NB4 (cell line): ENCODE results near the gene CIB1.

Experiments used
- DNase-seq: peaks from one replicate; pipeline ENCODE4 v3.0.0; 2010; ENCODE audit warnings: low read depth
- H3K4me3 ChIP-seq: one replicate; pipeline ENCODE4 v1.5.1; 2011; ENCODE audit warnings: mild to moderate bottlenecking, low read depth, low read length, moderate library complexity
- MAX ChIP-seq: IDR thresholded peaks from 2 replicates; pipeline ENCODE4 v1.6.1; 2011; ENCODE audit warnings: low read depth, low read length
- MYC ChIP-seq: IDR thresholded peaks from 2 replicates; pipeline ENCODE4 v1.6.1; 2011; ENCODE audit warnings: low read depth, low read length
- POLR2A ChIP-seq: IDR thresholded peaks from 2 replicates; pipeline ENCODE4 v1.6.1; 2011; ENCODE audit warnings: mild to moderate bottlenecking; ENCODE audit not compliant: insufficient read length; ENCODE audit errors: extremely low read depth
- TF ChIP-seq, protein P1 (sequence below): IDR thresholded peaks from one replicate; pipeline ENCODE4 v1.5.1; 2012; ENCODE audit warnings: low read depth, low read length

CIB1 gene

DNA sequence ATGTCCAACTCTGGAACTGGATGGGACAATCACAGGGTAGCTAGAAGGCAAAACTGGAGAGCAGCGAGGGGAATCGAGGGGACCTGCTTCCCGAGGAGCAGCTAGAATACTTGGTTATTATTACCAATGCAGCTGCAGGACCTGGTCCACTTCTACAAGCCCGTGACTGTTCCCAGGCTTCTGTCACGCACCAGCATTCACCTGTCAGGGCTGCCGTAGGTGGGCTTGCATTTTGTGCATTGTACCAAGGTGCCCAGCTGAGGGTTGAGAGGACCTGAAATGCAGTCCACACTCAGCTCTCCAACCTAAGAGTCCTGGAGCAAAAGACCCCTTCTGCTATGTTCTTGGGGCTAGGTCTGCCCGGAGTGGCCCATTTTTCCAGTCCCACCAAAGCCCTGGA lies 30.3 kb downstream of the CIB1 start:
- H3K4me3 ChIP-seq: no peak overlapping the region
- no peak for TF ChIP-seq MYC
- TF ChIP-seq MAX: no peak
- no peak for TF ChIP-seq POLR2A
- TF ChIP-seq, protein P1, sequence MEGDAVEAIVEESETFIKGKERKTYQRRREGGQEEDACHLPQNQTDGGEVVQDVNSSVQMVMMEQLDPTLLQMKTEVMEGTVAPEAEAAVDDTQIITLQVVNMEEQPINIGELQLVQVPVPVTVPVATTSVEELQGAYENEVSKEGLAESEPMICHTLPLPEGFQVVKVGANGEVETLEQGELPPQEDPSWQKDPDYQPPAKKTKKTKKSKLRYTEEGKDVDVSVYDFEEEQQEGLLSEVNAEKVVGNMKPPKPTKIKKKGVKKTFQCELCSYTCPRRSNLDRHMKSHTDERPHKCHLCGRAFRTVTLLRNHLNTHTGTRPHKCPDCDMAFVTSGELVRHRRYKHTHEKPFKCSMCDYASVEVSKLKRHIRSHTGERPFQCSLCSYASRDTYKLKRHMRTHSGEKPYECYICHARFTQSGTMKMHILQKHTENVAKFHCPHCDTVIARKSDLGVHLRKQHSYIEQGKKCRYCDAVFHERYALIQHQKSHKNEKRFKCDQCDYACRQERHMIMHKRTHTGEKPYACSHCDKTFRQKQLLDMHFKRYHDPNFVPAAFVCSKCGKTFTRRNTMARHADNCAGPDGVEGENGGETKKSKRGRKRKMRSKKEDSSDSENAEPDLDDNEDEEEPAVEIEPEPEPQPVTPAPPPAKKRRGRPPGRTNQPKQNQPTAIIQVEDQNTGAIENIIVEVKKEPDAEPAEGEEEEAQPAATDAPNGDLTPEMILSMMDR: no peak
- no peak for DNase-seq

GRCh38 chr15:90202929-90203328 lies 30.8 kb downstream of the CIB1 start:
- no peak for TF ChIP-seq POLR2A
- no peak for TF ChIP-seq MYC
- no peak for TF ChIP-seq MAX
- TF ChIP-seq, protein P1: no peak
- no peak overlapping the region for H3K4me3 ChIP-seq
- no peak for DNase-seq

DNA sequence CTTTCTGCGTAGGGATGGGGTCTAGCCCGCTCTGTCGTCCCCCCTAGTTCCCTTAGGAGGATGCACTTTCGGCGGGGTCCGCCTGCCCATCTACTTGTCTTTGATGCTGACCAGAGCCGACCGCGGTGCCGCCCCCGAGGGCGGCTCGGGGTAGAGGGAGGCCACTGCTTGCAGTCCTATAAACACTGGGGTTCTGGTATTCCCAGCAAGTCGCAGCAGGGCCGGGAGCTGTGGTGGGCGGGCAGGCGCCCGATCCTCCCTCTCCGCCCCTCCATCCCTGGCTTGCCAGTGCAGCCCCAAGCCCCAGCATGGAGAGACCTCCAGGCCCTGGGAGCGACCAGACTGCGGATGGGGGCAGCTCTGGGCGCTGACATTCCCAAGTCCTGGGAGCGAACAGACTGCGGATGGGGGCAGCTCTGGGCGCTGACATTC lies 31.8 kb downstream of the CIB1 start:
- peak overlapping the region; percentile 63 for H3K4me3 ChIP-seq
- no peak for TF ChIP-seq MAX
- TF ChIP-seq POLR2A: no peak
- TF ChIP-seq, protein P1: no peak
- no peak for TF ChIP-seq MYC
- DNase-seq: no peak

- TF ChIP-seq MAX (peak; percentile 29), POLR2A (peak; percentile 84), MYC (peak; percentile 44; the same call in 1 of the 2 replicates)
- TF ChIP-seq, protein P1: no peak
- peak; percentile 87 for DNase-seq
- peak within 1 kb of the TSS; percentile 63 for H3K4me3 ChIP-seq
Observed at GRCh38 chr15:90201130-90201943, 32.4 kb downstream of the CIB1 start, which contains the start of gene SEMA4B. Gene SEMA4B (plus strand): TSS chr15:90201330. CDS start chr15:90201579, 249 bp downstream.

GRCh38 chr15:90200534-90201129 lies 33.1 kb downstream of the CIB1 start:
- no peak for DNase-seq
- H3K4me3 ChIP-seq: peak overlapping the region; percentile 46
- TF ChIP-seq POLR2A (no peak), MYC (no peak)

DNA sequence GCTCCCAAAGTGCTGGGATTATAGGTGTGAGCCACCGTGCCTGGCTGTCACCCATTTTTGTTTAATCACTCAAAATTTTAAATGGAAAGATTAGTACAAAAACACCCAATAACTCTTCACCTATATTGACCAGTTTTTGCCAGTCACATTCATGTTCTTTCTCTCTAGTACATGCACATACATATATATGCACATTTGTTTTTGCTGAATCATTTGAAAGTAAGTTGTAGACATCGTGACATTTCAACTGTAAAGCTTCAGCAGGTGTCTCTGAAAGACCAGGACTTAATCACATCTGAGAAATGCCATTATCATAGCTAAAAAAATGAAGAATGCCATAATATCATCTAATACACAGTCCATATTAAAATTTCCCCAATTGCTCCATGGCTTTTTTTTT lies 39.1 kb downstream of the CIB1 start:
- no peak for DNase-seq
- TF ChIP-seq MAX (no peak), POLR2A (no peak), MYC (no peak)
- TF ChIP-seq, protein P1: no peak
- no peak overlapping the region for H3K4me3 ChIP-seq
